Cardiac fibroblast (primary cell): Measurements from ENCODE around the gene EMP2.
"Not testable (repeated sequence)": the region's sequence is repeated elsewhere in the genome, so short reads cannot be mapped to it uniquely, and the experiment has no call there.

ENCODE experiments used
- DNase-seq, 2 donors: peaks; one replicate each; pipeline versions ENCODE4 v3.0.0 to v3.0.0-alpha.2; 2010; ENCODE audit warnings: low read depth in 2 of 2
- H3K4me3 ChIP-seq, 2 donors: replicated peaks in 1 of 2; 1 replicate in 1 of 2; 2 replicates in 1 of 2; pipeline ENCODE4 v1.5.1; 2011; ENCODE audit warnings: low read depth in 2 of 2, low read length in 2 of 2, mild to moderate bottlenecking in 2 of 2, moderate library complexity in 1 of 2
- TF ChIP-seq, protein P1 (sequence below): IDR thresholded peaks from one replicate; pipeline ENCODE4 v1.5.1; 2011; ENCODE audit warnings: low read depth, mild to moderate bottlenecking, low read length, inconsistent platforms

EMP2 gene, protein sequence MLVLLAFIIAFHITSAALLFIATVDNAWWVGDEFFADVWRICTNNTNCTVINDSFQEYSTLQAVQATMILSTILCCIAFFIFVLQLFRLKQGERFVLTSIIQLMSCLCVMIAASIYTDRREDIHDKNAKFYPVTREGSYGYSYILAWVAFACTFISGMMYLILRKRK

DNA sequence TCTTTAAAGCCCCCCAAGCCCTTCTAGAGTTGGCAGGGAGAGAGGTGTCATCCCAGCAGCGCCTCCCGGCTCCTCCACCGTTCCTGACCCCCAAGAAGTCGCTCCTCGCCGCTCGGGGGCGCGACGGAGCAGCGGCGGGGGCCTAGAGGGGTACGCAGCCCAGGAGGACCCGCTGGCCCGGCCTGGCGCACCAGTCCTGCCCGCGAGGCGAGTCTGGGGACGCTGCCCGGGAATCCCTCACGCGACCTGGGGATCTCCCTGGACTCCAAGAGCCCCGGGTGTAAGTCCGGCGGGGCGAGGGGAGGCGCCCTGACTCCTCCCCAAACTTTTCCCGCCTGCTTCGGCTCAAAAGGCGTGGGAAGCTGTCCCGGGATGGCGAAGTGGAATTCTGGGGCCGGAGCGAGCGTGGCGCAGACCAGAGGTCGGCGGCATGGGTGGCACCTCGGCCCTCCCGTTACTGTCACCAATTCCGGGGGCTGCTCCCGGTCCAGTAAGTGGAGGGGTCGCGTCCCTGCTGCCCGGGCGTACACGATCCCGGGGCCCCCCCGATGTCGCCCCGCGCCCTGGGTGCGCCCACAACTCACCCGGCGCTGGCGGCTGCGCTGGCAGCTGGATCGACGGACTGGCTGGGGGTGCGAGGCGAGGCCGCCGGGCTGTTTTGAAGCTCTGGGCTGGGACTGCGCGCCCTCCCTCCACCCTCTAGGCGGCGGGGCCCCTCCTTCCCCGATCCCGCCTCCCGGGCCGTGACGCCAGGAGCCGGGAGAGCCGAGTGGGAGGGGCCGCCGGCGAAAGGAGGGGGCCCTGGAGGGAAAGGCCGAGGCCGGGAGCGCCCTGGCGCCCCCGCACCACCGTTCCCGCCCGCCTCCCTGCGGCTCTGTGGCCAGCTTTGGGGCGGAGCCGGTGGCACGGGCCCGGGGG, at the start of gene EMP2:
EMP2 (minus strand) TSS at position 634 of the 918 bp plus-strand sequence. CDS start 32,981 bp downstream, outside the sequence.
- TF ChIP-seq, protein P1, sequence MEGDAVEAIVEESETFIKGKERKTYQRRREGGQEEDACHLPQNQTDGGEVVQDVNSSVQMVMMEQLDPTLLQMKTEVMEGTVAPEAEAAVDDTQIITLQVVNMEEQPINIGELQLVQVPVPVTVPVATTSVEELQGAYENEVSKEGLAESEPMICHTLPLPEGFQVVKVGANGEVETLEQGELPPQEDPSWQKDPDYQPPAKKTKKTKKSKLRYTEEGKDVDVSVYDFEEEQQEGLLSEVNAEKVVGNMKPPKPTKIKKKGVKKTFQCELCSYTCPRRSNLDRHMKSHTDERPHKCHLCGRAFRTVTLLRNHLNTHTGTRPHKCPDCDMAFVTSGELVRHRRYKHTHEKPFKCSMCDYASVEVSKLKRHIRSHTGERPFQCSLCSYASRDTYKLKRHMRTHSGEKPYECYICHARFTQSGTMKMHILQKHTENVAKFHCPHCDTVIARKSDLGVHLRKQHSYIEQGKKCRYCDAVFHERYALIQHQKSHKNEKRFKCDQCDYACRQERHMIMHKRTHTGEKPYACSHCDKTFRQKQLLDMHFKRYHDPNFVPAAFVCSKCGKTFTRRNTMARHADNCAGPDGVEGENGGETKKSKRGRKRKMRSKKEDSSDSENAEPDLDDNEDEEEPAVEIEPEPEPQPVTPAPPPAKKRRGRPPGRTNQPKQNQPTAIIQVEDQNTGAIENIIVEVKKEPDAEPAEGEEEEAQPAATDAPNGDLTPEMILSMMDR = peak; percentile 49
- peak; percentile 62 to 76 for DNase-seq
- H3K4me3 ChIP-seq = peak within 1 kb of the TSS; percentile 74 to 95

DNA sequence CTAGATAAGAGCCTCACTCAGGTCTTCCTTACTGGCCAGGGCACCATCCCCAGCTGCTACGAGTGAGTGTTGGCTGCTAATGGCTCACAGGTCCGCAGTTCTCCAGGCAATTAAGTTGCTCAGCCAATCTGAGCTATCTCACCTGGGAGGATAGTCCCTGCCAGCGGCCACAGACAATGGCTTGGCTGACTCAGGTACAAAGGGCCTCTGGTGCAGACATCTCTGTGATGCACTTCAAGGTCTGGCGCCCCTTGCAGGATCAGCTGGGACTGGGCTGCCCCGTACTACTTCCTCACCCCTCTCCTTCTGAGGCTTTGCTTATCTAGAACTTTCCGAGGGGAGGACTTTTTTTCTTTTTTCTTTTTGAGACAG, 49.2 kb upstream of the EMP2 start:
- H3K4me3 ChIP-seq = no peak overlapping the region
- TF ChIP-seq, protein P1 = no peak
- no peak for DNase-seq

DNA sequence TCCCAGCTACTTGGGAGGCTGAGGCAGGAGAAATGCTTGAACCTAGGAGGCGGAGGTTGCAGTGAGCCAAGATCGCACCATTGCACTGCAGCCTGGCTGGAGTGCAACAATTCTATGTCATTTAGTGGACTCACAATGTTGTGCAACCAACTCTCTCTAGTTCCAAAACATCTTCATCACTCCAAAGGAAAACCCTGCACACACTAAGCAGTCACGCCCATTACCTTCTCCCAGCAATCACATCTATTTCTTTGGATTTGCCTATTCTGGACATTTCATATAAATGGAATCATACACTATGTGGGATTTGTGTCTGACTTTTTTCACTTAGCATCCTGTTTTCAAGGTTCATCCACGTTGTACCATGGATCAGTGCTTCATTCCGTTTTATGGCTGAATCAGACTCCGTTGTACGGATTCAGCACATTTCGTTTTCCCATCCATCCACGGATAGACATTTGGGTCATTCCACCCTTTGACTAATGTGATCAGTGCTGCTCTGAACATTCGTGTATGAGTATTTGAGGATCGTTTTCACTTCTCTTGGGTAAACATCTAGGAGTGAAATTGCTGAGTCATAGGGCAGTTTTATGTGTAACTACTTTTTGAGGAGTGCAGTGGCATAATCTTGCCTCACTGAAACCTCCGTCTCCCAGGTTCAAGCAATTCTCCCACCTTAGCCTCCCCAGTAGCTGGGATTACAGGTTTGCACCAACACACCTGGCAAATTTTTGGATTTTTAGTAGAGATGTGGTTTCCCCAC, 45.4 kb upstream of the EMP2 start:
- DNase-seq = peak in 1 of 2 donors; percentile 32
- H3K4me3 ChIP-seq = no peak overlapping the region
- TF ChIP-seq, protein P1 = no peak

DNA sequence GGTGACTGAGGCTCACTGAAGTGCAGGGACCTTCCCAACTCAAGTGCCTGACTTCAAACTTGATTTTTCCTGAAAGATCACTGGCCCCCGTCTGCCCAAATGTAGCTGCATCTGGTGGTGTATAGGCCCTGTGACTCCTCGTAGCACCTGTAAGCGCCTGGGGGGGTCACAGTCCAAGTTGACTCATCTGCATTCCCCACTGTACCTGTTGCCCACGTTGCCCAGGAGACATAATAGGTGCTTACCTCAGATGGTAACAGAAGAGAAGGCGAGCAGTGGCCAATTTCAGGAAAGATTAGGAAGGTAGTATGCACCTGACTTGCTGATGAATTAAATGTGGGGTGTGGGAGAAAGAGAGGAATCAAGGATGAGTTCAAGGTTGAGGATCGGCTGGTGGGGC, 44.1 kb upstream of the EMP2 start:
- TF ChIP-seq, protein P1 = no peak
- H3K4me3 ChIP-seq = no peak overlapping the region
- DNase-seq = no peak

DNA sequence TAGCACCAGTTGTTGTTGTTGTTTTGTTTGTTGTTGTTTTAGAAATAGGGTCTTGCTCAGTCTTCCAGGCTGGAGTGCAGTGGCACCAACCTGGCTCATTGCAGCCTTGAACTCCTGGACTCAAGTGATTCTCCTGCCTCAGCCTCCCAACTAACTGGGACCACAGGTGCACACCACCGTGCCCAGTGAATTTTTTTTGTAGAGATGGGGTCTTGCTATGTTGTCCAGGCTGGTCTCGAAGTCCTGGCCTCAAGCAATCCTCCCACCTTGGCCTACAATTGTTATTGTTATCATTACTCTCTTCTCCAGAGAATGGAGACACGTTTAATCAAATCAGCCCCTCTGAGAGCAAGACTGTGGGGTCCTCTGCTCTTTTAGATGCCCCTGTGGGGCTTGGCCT, 42.7 kb upstream of the EMP2 start:
- no peak overlapping the region for H3K4me3 ChIP-seq
- DNase-seq = no peak
- TF ChIP-seq, protein P1 = no peak

DNA sequence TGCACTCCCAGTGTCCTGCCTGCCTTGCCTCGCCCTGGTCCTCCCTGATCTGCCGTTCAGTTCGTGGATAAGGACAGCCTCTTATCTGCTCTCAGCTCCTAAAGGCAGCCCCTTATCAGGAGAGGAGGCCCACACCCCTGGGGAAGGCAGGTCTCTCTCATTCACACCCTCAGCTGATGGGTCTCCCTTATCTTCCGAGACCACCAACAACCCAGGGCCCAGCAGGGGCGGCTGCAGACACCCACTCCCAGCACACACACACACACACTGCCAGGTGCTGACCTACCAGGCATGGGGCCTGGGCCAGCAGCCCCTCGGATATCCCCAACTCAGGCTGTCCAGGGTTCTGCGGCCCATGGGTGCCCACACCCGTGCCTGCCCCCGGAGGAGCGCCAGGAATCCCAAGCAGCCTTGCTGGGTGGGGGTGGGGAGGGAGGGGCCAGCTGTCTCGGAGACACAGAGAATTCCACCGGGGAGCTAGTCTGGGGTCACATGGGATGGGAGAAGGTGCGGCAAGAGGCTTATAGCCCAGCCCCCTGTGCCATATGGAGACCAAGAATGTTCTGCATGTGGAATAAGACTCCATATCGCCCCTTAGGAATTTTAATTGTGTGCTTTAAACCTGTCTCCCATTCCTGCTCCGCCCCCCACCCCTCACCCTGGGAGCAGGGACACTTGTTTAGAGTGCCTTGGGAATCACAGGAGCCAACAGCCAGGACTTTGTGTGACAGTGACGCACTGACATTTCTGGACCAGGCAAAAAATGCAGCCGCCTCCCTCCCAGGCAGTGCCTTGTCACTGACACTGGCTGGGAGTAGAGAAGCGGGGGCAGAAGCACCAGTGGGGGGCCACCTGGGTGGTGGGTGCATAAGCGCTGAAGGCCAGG, 41.9 kb upstream of the EMP2 start:
- DNase-seq = no peak
- no peak overlapping the region for H3K4me3 ChIP-seq
- TF ChIP-seq, protein P1 = no peak

DNA sequence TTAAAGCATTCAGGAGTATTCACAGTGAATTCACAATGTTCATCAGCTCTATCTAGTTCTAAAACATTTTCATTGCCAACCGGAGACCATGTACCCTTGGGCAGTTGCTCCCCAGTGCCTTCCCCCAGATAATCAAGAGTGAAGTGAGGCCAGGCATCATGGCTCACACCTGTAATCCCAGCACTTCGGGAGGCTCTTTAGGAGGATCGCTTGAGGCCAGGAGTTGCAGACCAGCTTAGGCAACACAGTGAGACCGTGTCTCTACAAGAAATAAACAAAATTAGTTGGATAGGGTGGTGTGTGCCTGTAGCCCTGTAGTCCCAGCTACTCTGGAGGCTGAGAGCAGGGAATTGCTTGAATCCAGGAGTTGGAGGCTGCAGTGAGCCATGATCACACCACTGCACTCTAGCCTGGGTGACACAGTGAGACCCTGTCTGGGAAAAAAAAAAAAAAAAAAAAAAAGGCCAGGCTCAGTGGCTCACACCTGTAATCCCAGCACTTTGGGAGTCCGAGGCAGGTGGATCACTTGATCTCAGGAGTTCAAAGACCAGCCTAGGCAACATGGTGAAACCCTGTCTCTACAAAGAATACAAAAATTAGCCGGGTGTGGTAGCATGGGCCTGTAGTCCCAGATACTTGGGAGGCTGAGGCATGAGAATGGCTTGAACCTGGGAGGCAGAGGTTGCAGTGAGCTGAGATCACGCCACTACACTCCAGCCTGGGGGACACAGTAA, 41.0 kb upstream of the EMP2 start:
- not testable (repeated sequence) for DNase-seq, H3K4me3 ChIP-seq
